Activated naive CD4-positive, alpha-beta T cell treated with anti-CD3 and anti-CD28 coated beads, Interleukin-2, amount 50 U/mL, for 72 hours (primary cell): ENCODE data around the gene ASB4. TPM values are rescaled to one million over a fixed set of nuclear protein-coding genes. Genes with fewer than 3 reads are reported as not detected.

ENCODE experiments used
- ATAC-seq, 2 donors: fragments of 150-1000 bp; cut with Tn5 transposase; 2 replicates each; pipeline ENCODE4 v1.10.0; 2021; ENCODE audit warnings: mild to moderate bottlenecking in 2 of 2, moderate library complexity in 2 of 2
- DNase-seq, 2 donors: peaks; one replicate each; pipeline ENCODE4 v3.0.0; 2021 to 2022; ENCODE audit warnings: low spot score in 2 of 2
- H3K27ac Mint-ChIP-seq, 2 donors: one replicate each; pipeline ENCODE4 v1.8.0; 2022; ENCODE audit warnings: mild to moderate bottlenecking in 2 of 2, mixed read lengths in 2 of 2
- H3K36me3 Mint-ChIP-seq, 2 donors: one replicate each; pipeline ENCODE4 v1.8.0; 2022; ENCODE audit warnings: mixed read lengths in 2 of 2
- H3K9me3 Mint-ChIP-seq, 2 donors: one replicate each; pipeline ENCODE4 v1.8.0; 2022; ENCODE audit warnings: mixed read lengths in 2 of 2
- total RNA-seq, 2 donors: library from RNA; stranded (reverse); gene quantifications; one replicate each; pipeline ENCODE4 v1.2.3, GENCODE V29; 2022

ASB4 gene
- total RNA-seq, 2 donors from 2014 or later = not detected

DNA sequence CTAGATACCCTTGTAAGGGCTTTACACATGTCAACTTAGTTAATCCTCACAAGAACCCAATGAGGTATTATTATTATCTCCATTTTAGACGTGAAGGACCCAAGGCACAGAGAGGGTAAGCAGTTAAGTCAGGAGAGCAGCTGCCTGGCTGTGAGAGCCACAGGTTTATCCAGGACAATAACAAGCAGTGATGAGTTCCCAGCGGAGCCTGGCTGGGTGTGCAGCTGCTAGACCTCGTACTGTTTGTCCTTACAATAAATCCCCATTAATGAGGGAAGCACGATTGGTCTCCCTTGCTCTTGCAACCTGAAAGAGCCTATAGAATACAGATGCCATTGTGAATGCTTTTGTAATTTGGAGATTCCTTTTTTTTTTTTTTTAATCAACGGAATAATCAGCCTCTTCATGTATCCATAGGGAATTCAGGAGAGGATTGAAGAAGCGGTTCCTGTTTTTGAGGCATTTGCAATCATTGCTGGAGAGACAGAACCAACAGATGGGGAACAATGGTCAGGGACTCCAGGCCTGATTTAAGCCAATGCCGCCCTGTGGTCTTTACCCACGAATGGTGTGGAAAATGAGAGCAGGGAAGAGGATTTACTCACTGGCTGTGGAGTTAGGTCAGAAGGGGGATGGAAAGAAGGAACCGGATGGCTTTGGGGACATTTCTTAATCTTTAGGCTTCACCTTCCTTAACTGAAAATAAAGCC is 12.3 kb upstream of the ASB4 start:
- Mint-ChIP-seq H3K27ac (no peak overlapping the region), H3K36me3 (no peaks in the 10 kb centered on the region), H3K9me3 (no peaks in the 10 kb centered on the region)
- ATAC-seq (no peak), DNase-seq (no peak)

GRCh38 chr7:95476072-95476847 is 9.5 kb upstream of the ASB4 start:
- Mint-ChIP-seq H3K9me3 (no peaks in the 10 kb centered on the region), H3K27ac (no peak overlapping the region)

DNA sequence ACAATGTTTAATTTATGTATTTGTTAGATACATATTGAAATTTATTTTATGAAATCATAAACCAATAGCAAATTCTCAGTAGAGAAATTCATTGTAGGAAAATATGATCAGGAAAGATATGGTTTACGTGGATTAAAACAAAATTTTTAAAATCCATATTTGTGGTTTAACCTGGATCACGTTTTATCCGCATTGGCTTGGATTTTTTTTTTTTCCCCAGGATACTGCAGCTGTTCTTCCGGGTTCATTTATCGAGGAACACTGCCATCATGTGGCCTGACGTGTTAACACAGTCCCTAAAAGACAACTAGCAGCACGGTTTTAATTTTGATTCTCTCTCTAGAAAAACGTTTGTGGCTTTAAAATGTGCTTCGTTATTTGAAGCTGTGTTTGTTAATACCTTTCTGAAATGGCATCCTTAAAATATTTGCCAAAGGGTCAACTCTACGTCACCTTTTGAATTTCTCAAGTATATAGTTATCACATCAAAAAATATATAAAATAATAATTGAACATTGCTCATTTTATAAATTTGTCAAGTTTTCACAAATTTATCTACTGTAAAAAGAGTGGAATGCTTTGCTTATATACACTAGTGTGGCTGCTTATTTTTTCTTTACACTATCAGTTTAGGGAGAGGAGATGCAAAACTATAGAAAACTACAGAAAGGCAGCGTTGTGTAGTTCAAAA is 8.7 kb upstream of the ASB4 start:
- H3K36me3 Mint-ChIP-seq = no peaks in the 10 kb centered on the region
- H3K27ac Mint-ChIP-seq = no peak overlapping the region
- no peaks in the 10 kb centered on the region for H3K9me3 Mint-ChIP-seq
- peak; percentile 43 to 62 for ATAC-seq
- DNase-seq = peak in 1 of 2 donors; percentile 35

More at GRCh38 chr7:95476072-95476847, 9.5 kb upstream of the ASB4 start:
- no peak for ATAC-seq
- DNase-seq = no peak
- no peaks in the 10 kb centered on the region for H3K36me3 Mint-ChIP-seq

DNA sequence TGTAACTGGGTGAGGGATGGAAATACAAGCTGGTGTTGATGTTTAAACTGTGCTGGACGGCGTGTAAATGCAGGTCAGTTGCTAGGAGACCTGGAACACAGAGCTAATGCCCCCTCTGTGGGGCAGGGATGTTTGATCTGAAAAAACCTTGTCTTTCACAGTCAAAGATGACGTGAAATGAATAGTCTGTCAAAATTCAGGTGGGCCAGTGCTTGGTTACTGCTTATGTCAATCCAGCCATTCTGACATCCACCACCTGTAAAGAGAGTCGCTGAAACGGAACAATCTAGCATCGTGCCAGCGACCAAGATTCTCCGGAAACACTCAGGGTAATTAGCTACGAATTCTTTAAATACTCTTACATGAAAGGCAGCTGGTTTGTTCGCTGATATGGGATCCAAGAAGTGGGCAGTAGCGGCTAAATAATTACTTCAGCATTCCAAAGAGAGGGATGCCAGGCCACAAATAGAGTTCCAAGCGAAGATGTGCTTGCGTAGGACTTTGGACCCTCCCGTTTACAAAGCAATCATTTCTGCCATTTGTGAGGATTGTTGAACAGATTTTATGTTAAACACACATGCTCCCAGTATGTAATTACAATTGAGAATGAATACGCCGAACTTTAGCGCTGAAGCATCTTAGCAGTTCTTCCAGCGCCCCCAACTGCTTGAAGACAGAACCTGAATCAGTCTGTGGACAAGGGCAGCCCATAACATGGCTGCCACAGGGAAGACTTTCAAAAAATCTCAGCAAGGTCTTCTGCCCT is 7.3 kb upstream of the ASB4 start:
- no peak for ATAC-seq
- no peak overlapping the region for H3K27ac Mint-ChIP-seq
- H3K36me3 Mint-ChIP-seq = no peaks in the 10 kb centered on the region
- no peaks in the 10 kb centered on the region for H3K9me3 Mint-ChIP-seq
- no peak for DNase-seq

DNA sequence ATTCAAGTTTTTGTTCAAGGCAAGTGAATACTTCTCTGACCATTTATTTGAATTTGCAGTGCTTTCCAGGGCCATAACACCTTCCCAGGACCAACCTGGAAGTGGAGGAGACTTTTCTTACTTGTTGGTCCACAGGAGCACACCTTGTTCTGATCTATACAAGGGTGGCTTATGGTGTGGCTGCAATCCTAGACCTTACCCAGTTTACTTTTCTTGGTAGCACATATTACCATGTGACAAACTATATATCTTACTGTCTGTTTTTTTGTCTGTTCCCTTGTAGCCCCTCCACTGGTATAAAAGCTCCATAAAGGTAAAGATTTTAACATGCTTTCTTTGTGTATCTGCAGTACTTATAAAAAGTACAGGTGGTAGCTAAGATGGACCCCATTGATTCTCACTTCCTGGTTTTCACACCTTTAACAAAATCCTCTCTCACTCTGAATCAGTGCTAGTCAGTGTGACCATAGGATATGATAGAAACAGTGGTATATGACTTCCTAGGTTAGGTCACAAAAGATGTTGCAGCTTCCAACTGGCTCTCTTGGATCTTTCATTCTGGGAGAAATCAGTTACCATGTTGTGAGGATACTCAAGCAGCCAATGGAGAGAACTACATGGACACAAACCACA is 5.6 kb upstream of the ASB4 start:
- H3K27ac Mint-ChIP-seq = no peak overlapping the region
- no peaks in the 10 kb centered on the region for H3K36me3 Mint-ChIP-seq
- no peaks in the 10 kb centered on the region for H3K9me3 Mint-ChIP-seq
- ATAC-seq (no peak), DNase-seq (no peak)

DNA sequence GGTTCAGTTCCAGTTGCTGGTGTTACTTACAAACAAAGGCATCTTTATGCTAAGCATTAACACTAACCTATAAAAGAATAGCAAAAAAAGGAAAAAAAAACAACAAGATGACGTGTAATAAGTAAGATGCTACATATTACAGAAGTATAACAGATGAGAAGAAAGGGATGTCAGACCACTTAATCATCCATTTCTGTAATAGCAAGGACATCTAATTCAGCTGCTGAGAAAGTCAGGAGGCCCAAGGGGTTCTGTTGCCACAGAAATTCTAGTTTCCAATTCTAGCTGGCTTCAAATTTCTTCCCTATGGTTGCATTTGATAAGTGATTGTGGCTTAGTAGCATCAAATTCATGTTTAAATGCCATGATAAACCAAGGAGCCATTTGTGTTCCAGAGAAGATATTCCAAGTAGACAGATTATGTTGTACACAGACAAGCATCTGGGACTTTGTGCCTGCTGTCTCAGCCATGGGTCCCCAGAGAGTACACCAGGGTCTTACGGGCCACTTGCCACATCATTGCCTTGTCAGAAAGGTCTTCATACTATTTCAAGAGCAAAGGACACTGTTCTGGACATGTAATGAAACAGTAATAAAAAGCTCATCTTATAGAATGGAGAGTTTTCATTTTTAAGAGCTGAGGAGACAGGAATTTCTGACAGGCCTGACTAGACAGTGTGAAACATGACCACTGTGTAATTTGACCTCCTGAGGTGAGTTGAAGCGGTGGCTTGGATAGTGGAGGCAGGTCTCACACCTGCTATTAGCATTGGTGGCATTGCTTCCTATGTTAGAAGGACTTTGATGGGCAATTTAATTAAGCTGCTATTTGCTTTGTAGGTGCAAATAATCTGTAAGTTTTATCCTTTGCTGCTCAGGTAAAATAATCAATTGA is 4.2 kb upstream of the ASB4 start:
- no peak for DNase-seq
- ATAC-seq = no peak
- H3K36me3 Mint-ChIP-seq = no peaks in the 10 kb centered on the region
- no peak overlapping the region for H3K27ac Mint-ChIP-seq
- H3K9me3 Mint-ChIP-seq = no peaks in the 10 kb centered on the region

DNA sequence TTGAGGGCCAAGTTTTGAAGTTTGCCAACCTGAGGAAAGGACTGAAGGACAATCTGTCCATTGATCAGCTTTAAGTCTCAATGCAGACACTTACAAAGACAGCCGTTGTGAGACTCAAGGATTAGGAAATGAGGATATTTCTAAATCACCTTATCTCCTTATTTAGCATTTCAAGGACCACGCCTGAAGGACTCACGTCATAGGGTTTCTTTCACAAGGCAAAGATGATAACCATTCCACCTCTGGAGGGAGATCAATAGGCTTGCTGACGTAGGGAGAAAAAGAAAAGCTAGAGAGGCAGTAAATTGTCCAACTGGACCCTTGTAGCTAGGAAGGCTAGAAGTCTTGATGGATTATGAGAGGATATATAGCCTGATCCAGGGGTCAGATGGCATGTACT is 3.3 kb upstream of the ASB4 start:
- no peak for ATAC-seq

DNA sequence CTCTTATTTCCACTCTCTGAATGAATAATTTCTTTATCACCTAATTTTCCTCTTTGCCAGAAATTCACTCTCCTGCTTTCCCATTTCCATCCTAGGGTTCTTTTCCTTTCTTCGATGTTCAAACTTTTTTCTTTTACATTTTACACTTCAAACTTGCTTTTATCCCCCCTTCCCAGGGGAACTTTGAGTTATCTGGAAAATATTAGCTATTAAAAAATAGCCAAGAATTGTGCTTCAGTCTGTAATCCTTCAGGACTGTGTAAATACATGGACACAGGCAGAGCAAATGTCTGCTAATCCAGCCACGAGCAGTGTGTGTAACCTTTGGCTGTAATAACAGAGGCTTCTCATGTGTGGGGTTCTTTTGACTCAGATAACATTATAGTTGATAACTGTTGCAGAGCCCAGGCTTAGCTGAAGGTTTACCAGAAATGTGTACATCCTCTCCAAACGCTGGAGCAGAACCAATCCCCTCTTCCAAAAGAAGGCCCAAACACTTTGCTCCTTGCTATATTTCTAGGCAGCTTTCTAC is 4.6 kb downstream of the ASB4 start:
- DNase-seq = no peak
- no peaks in the 10 kb centered on the region for H3K9me3 Mint-ChIP-seq

More for the DNA sequence above, 3.3 kb upstream of the ASB4 start:
- Mint-ChIP-seq H3K9me3 (no peaks in the 10 kb centered on the region), H3K36me3 (no peaks in the 10 kb centered on the region), H3K27ac (no peak overlapping the region)
- DNase-seq = no peak

GRCh38 chr7:95491201-95491600 is 5.5 kb downstream of the ASB4 start:
- H3K27ac Mint-ChIP-seq = no peak overlapping the region
- H3K9me3 Mint-ChIP-seq = no peaks in the 10 kb centered on the region

More for the DNA sequence above, 4.6 kb downstream of the ASB4 start:
- Mint-ChIP-seq H3K36me3 (no peaks in the 10 kb centered on the region), H3K27ac (no peak overlapping the region)
- ATAC-seq = no peak

DNA sequence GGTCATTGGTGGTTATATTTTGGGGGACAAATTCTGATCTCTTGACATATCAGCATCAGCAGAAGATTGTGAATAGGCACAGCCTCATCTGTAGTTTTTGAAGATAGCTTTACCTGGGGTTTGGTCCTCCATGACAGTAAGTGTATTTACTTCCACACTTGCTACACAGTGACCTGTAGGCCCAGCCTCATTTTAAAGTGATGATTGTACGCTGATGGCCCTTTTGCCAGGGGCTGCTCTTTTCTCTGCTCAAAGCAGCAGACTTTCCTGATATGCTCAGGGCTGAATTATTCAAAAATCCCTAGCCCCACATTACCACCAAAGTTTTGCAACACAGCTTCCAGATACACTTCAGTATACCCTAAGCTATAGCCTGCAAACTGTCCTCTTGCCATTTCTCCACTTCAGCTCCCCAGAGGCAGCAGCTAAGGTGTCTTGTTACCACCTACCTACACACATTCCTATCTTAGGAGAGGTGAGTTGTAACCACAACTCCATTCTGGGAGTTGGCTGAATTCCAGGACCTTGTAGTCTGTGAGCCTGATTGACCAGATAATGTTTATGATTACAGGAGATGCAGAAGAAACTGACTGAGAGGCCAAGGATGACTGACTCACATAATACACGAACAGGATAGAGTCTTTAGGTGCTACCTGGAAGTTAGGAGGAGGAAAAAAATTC is 6.0 kb downstream of the ASB4 start:
- no peak for ATAC-seq
- no peak overlapping the region for H3K27ac Mint-ChIP-seq
- no peaks in the 10 kb centered on the region for H3K36me3 Mint-ChIP-seq
- DNase-seq = no peak
- H3K9me3 Mint-ChIP-seq = no peaks in the 10 kb centered on the region

More at GRCh38 chr7:95491201-95491600, 5.5 kb downstream of the ASB4 start:
- no peaks in the 10 kb centered on the region for H3K36me3 Mint-ChIP-seq
- no peak for DNase-seq
- ATAC-seq = no peak

DNA sequence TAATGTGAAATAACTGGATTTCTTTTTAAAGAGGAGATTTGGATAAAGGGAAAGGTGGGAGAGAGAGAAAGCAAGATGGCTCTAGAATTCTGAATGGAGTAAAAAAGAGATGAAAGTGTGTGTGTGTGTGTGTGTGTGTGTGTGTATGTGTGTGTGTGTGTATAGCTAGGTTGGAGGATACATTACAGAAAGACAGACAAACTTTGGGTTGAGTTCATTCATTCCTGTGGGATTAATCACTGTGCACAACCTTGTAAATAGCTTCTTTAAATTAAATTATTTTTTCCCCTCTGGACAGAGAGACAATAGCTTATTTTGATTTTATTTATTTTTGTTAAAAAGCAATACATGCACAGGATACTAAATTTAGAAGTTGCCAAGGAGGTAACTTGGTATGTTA is 7.5 kb downstream of the ASB4 start:
- Mint-ChIP-seq H3K9me3 (no peaks in the 10 kb centered on the region), H3K27ac (no peak overlapping the region), H3K36me3 (no peaks in the 10 kb centered on the region)
- ATAC-seq (no peak), DNase-seq (no peak)

DNA sequence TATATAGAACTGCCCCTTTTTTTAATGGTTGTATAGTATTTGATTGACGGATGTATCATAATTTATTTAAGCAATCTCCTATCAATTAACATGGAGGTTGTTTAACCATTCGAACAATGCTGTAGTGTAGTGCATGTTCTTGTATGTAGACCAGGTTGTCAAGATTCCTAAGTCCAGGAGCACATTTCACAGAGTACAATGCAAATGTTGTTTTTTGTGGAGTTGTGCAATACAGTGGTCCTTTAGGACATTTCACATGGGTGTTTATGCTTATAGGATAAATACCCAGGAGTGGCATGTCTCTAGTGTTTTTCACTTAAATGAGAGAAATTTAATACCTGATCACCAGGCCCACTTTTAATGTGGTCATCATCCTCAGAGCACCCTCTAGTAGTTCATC is 8.1 kb downstream of the ASB4 start:
- H3K27ac Mint-ChIP-seq = no peak overlapping the region
- H3K36me3 Mint-ChIP-seq = no peaks in the 10 kb centered on the region
- DNase-seq = no peak
- no peak for ATAC-seq
- no peaks in the 10 kb centered on the region for H3K9me3 Mint-ChIP-seq

DNA sequence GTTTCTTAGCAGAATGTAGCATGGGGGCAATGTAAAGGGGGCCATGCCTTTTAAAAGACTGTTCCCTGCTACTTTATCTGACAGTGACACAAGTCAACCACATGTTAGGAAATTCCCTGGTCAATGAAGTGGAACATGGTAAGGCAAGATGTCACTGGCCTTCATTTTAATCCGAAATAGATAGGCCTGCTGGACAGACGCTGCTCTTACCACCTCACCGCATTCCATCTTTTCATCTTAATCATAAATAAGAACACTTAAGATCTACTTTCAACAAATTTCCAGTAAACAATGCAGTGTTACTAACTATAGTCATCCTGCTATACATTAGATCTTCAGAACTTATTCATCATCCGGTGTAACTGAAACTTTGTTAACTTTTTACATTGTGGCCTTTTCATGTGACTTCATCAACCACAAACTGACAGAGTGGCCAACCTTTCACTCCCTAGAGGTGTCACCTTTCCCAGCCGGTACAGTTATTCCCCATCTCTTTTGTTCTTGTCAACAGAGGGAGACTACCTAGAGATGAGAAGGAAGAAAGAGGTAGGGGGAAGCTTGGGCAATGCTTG is 15.6 kb downstream of the ASB4 start:
- H3K9me3 Mint-ChIP-seq = no peaks in the 10 kb centered on the region

GRCh38 chr7:95502403-95502802 is 16.7 kb downstream of the ASB4 start:
- no peaks in the 10 kb centered on the region for H3K9me3 Mint-ChIP-seq
- ATAC-seq (no peak), DNase-seq (no peak)
- no peak overlapping the region for H3K27ac Mint-ChIP-seq
- no peaks in the 10 kb centered on the region for H3K36me3 Mint-ChIP-seq

More for the DNA sequence above, 15.6 kb downstream of the ASB4 start:
- peak overlapping the region; percentile 63 to 84 for H3K27ac Mint-ChIP-seq
- no peaks in the 10 kb centered on the region for H3K36me3 Mint-ChIP-seq
- ATAC-seq (peak; percentile 94 to 97), DNase-seq (peak in 1 of 2 donors; percentile 29)
